Astrocyte (in vitro differentiated cells and primary cell): Measurements from ENCODE around the gene APLP1. TPM values are rescaled to one million over a fixed set of nuclear protein-coding genes. Genes with fewer than 3 reads are reported as not detected.

Experiments used
- DNase-seq: peaks from one replicate; pipeline ENCODE4 v3.0.0-alpha.2; 2010; ENCODE audit warnings: low read depth
- FAIRE-seq: peaks from 2 replicates; lab custom pipeline; 2011; peaks lifted over from hg19 to GRCh38; lab: Jason Lieb, UNC
- H2AFZ ChIP-seq: 2 replicates; pipeline ENCODE4 v1.6.0; 2012; ENCODE audit warnings: low read depth, low read length, inconsistent platforms
- H3K27ac ChIP-seq: 2 replicates; pipeline ENCODE4 v1.5.1; 2011; ENCODE audit warnings: low read depth, low read length, inconsistent platforms
- H3K27me3 ChIP-seq: 2 replicates; pipeline ENCODE4 v1.6.0; 2011; ENCODE audit warnings: low read length, inconsistent platforms; ENCODE audit not compliant: insufficient read depth
- H3K36me3 ChIP-seq: 2 replicates; pipeline ENCODE4 v1.5.1; 2011; ENCODE audit warnings: low read length, inconsistent platforms; ENCODE audit not compliant: insufficient read depth
- H3K4me1 ChIP-seq: 2 replicates; pipeline ENCODE4 v1.5.1; 2011; ENCODE audit warnings: low read length, inconsistent platforms; ENCODE audit not compliant: insufficient read depth
- H3K4me2 ChIP-seq: 2 replicates; pipeline ENCODE4 v1.6.0; 2012; ENCODE audit warnings: low read length, inconsistent platforms
- H3K4me3 ChIP-seq: 2 replicates; pipeline ENCODE4 v1.5.1; 2011; ENCODE audit warnings: low read depth, mild to moderate bottlenecking, low read length, inconsistent platforms; ENCODE audit not compliant: insufficient read depth
- H3K79me2 ChIP-seq: 2 replicates; pipeline ENCODE4 v1.6.0; 2012; ENCODE audit warnings: mild to moderate bottlenecking, low read length, inconsistent platforms; ENCODE audit not compliant: insufficient read depth
- H3K9ac ChIP-seq: 2 replicates; pipeline ENCODE4 v1.6.0; 2012; ENCODE audit warnings: mild to moderate bottlenecking, low read length, inconsistent platforms
- H3K9me3 ChIP-seq: 2 replicates; pipeline ENCODE4 v1.5.1; 2012; ENCODE audit warnings: low read depth, mild to moderate bottlenecking, low read length, inconsistent platforms; ENCODE audit not compliant: insufficient read depth
- H4K20me1 ChIP-seq: 2 replicates; pipeline ENCODE4 v1.6.0; 2012; ENCODE audit warnings: low read length, inconsistent platforms; ENCODE audit not compliant: insufficient read depth
- H3K27ac Mint-ChIP-seq: one replicate; pipeline ENCODE4 v1.8.0; 2021; ENCODE audit warnings: mild to moderate bottlenecking, mixed read lengths; ENCODE audit not compliant: unreplicated experiment
- H3K27me3 Mint-ChIP-seq: one replicate; pipeline ENCODE4 v1.8.0; 2021; ENCODE audit warnings: low read depth, mixed read lengths; ENCODE audit not compliant: unreplicated experiment
- H3K36me3 Mint-ChIP-seq: one replicate; pipeline ENCODE4 v1.8.0; 2021; ENCODE audit warnings: low read depth, mixed read lengths; ENCODE audit not compliant: unreplicated experiment
- H3K4me1 Mint-ChIP-seq: one replicate; pipeline ENCODE4 v1.8.0; 2021; ENCODE audit warnings: low read depth, mixed read lengths; ENCODE audit not compliant: unreplicated experiment
- H3K4me3 Mint-ChIP-seq: one replicate; pipeline ENCODE4 v1.8.0; 2021; ENCODE audit warnings: mild to moderate bottlenecking, moderate library complexity, mixed read lengths; ENCODE audit not compliant: unreplicated experiment
- H3K9me3 Mint-ChIP-seq: one replicate; pipeline ENCODE4 v1.8.0; 2021; ENCODE audit warnings: mild to moderate bottlenecking, mixed read lengths; ENCODE audit not compliant: unreplicated experiment
- EZH2 ChIP-seq: IDR thresholded peaks from 2 replicates; pipeline ENCODE4 v1.6.1; 2012; ENCODE audit warnings: mild to moderate bottlenecking, low read length, inconsistent platforms; ENCODE audit not compliant: insufficient read depth
- total RNA-seq: library from RNA; stranded (reverse); gene quantifications from 2 replicates; pipeline ENCODE4 v1.2.1, GENCODE V29; 2021
- TF ChIP-seq, protein P1 (sequence below): IDR thresholded peaks from 2 replicates; pipeline ENCODE4 v1.5.1; 2011; ENCODE audit warnings: low read depth, mild to moderate bottlenecking, inconsistent platforms, low read length, moderate library complexity; ENCODE audit not compliant: insufficient read depth

APLP1 gene
- total RNA-seq, 1 donor from 2014 or later: 69.4 TPM

GRCh38 chr19:35843676-35844481 lies 24.5 kb upstream of the APLP1 start:
- Histone ChIP-seq H3K4me1 (no peaks in the 10 kb centered on the region), H4K20me1 (no peaks in the 10 kb centered on the region), H3K9me3 (peaks cover 7% of the 10 kb centered on the region), H3K79me2 (no peaks in the 10 kb centered on the region), H3K27me3 (peaks cover 28% of the 10 kb centered on the region), H3K9ac (no peak overlapping the region), H3K27ac (no peak overlapping the region), H3K4me3 (no peak overlapping the region), H3K36me3 (no peaks in the 10 kb centered on the region), H2AFZ (no peak overlapping the region), H3K4me2 (no peak overlapping the region)
- no peak for FAIRE-seq
- no peak overlapping the region for H3K4me3 Mint-ChIP-seq
- peak overlapping the region; percentile 75 for H3K27ac Mint-ChIP-seq
- peaks cover 12% of the 10 kb centered on the region for H3K4me1 Mint-ChIP-seq
- TF ChIP-seq, protein P1, sequence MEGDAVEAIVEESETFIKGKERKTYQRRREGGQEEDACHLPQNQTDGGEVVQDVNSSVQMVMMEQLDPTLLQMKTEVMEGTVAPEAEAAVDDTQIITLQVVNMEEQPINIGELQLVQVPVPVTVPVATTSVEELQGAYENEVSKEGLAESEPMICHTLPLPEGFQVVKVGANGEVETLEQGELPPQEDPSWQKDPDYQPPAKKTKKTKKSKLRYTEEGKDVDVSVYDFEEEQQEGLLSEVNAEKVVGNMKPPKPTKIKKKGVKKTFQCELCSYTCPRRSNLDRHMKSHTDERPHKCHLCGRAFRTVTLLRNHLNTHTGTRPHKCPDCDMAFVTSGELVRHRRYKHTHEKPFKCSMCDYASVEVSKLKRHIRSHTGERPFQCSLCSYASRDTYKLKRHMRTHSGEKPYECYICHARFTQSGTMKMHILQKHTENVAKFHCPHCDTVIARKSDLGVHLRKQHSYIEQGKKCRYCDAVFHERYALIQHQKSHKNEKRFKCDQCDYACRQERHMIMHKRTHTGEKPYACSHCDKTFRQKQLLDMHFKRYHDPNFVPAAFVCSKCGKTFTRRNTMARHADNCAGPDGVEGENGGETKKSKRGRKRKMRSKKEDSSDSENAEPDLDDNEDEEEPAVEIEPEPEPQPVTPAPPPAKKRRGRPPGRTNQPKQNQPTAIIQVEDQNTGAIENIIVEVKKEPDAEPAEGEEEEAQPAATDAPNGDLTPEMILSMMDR: no peak
- no peak for TF ChIP-seq EZH2
- no peaks in the 10 kb centered on the region for H3K36me3 Mint-ChIP-seq
- peaks cover 28% of the 10 kb centered on the region for H3K9me3 Mint-ChIP-seq
- H3K27me3 Mint-ChIP-seq: peaks cover 70% of the 10 kb centered on the region
- DNase-seq: no peak

DNA sequence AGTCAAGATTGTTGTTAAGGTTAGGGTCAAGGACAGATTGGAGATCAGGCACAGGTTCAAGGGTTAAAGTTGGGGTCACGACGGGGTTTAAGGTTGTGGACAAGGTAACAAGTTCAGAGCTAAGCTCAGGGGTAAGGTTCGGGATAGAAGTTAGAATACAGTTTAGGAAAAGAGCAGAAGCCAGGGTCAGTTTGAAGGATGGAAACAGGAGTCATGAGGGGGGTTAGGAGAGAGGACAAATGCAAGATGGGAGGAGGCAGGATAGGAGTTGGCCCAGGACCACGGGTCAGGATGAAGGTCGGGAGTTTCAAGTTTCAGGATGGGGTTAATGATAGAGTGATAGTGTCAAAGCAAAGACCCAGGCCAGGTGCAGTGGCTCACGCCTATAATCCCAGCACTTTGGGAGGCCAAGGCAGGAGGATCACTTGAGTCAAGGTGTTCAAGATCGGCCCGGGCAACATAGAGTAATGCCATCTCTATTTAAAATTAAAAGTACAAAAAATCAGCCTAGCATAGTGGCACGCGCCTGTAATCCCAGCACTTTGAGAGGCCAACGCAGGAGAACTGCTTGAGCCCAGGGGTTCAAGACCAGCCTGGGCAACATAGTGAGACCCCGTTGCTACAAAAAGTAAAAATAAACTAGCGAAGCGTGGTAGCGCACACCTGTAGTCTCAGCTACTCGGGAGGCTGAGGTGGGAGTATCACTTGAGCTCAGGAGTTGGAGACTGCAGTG lies 23.7 kb upstream of the APLP1 start:
- Histone ChIP-seq H3K9me3 (peaks cover 3% of the 10 kb centered on the region), H4K20me1 (no peaks in the 10 kb centered on the region), H3K79me2 (no peaks in the 10 kb centered on the region), H3K36me3 (no peaks in the 10 kb centered on the region), H3K9ac (no peak overlapping the region), H3K27me3 (peaks cover 28% of the 10 kb centered on the region), H3K4me3 (no peak overlapping the region), H3K27ac (no peak overlapping the region), H3K4me1 (no peaks in the 10 kb centered on the region), H3K4me2 (peak overlapping the region; percentile 50), H2AFZ (no peak overlapping the region)
- no peak for FAIRE-seq
- Mint-ChIP-seq H3K4me1 (peaks cover 12% of the 10 kb centered on the region), H3K27ac (peak overlapping the region; percentile 75), H3K4me3 (peak overlapping the region; percentile 72), H3K27me3 (peaks cover 75% of the 10 kb centered on the region), H3K9me3 (peaks cover 28% of the 10 kb centered on the region), H3K36me3 (no peaks in the 10 kb centered on the region)
- DNase-seq: no peak
- TF ChIP-seq EZH2: no peak
- TF ChIP-seq, protein P1: no peak
